T-cell (primary cell): ENCODE measurements around the gene RASA2. TPM values are rescaled to one million over a fixed set of nuclear protein-coding genes. Genes with fewer than 3 reads are reported as not detected.

ENCODE experiments used
- ATAC-seq, 4 experiments: fragments of 200-7000 bp in 3 of 4; fragments of 150-1000 bp in 1 of 4; cut with Tn5 transposase; replicated peaks in 1 of 4; 1 replicate in 3 of 4; 2 replicates in 1 of 4; pipeline ENCODE4 v1.10.0; 2021; ENCODE audit warnings: moderate library complexity in 3 of 4, mild to moderate bottlenecking in 2 of 4, moderate number of reproducible peaks in 1 of 4
- CTCF ChIA-PET, 2 donors: fragments of 300-600 bp; sonication (Branson Sonifier 250); formaldehyde crosslinking; loops; one replicate each; lab custom pipeline; 2022; ENCODE audit warnings: antibody characterized with exemption in 2 of 2; lab: Charles Lee
- POLR2A ChIA-PET, 2 donors: fragments of 300-600 bp; sonication (Branson Sonifier 250); formaldehyde crosslinking; loops; one replicate each; lab custom pipeline; 2022; ENCODE audit warnings: antibody characterized with exemption in 2 of 2; lab: Charles Lee
- DNase-seq, 35 experiments: peaks; one replicate each; pipeline versions ENCODE4 v3.0.0 to v3.0.0-alpha.2; 2013 to 2023
- H3K27ac ChIP-seq: one replicate; pipeline ENCODE4 v1.5.1; 2013; ENCODE audit warnings: low read length
- H3K27me3 ChIP-seq, 2 experiments: replicated peaks in 1 of 2; 1 replicate in 1 of 2; 2 replicates in 1 of 2; pipeline versions ENCODE4 v1.6.1 to v1.7.0; 2013; ENCODE audit warnings: low read length in 1 of 2, mixed read lengths in 1 of 2; ENCODE audit not compliant: control insufficient read depth in 2 of 2, insufficient read depth in 2 of 2; ENCODE audit errors: extremely low read depth in 1 of 2
- H3K36me3 ChIP-seq, 2 donors: 1 replicate in 1 of 2; 2 replicates in 1 of 2; pipeline versions ENCODE4 v1.6.1 to v1.7.0; 2013; ENCODE audit warnings: low read length in 1 of 2; ENCODE audit not compliant: control insufficient read depth in 2 of 2, insufficient read depth in 1 of 2; ENCODE audit errors: extremely low read depth in 1 of 2
- H3K4me1 ChIP-seq, 2 experiments: 1 replicate in 1 of 2; 2 replicates in 1 of 2; pipeline versions ENCODE4 v1.6.1 to v1.7.0; 2013; ENCODE audit warnings: low read length in 2 of 2, mixed read lengths in 1 of 2; ENCODE audit not compliant: insufficient read depth in 2 of 2, control insufficient read depth in 1 of 2; ENCODE audit errors: extremely low read depth in 1 of 2
- H3K4me3 ChIP-seq, 2 donors: 1 replicate in 1 of 2; 2 replicates in 1 of 2; pipeline versions ENCODE4 v1.5.1 to v1.7.0; 2013; ENCODE audit warnings: mild to moderate bottlenecking in 2 of 2, low read length in 1 of 2, moderate library complexity in 1 of 2; ENCODE audit not compliant: control insufficient read depth in 1 of 2; ENCODE audit errors: extremely low read depth in 1 of 2
- H3K9me3 ChIP-seq: 2 replicates; pipeline ENCODE4 v1.7.0; 2013
- H3K27ac Mint-ChIP-seq, 2 donors: one replicate each; pipeline ENCODE4 v1.8.0; 2020 to 2021; ENCODE audit warnings: mild to moderate bottlenecking in 2 of 2, mixed read lengths in 2 of 2
- H3K27me3 Mint-ChIP-seq, 2 donors: one replicate each; pipeline ENCODE4 v1.8.0; 2021 to 2022; ENCODE audit warnings: mixed read lengths in 2 of 2
- H3K36me3 Mint-ChIP-seq: one replicate; pipeline ENCODE4 v1.8.0; 2021; ENCODE audit warnings: mixed read lengths
- H3K4me1 Mint-ChIP-seq, 3 donors: one replicate each; pipeline ENCODE4 v1.8.0; 2020 to 2022; ENCODE audit warnings: mixed read lengths in 3 of 3, mild to moderate bottlenecking in 1 of 3
- H3K4me3 Mint-ChIP-seq, 3 donors: one replicate each; pipeline ENCODE4 v1.8.0; 2020 to 2022; ENCODE audit warnings: mild to moderate bottlenecking in 3 of 3, mixed read lengths in 3 of 3, moderate library complexity in 3 of 3
- H3K9me3 Mint-ChIP-seq, 3 donors: one replicate each; pipeline ENCODE4 v1.8.0; 2020 to 2022; ENCODE audit warnings: mixed read lengths in 3 of 3
- WGBS: methylation state at CpG from one replicate; pipeline ENCODE4 v1.1.5; 2013; ENCODE audit warnings: missing lambda C conversion rate; ENCODE audit not compliant: insufficient coverage; 5-methylcytosine and 5-hydroxymethylcytosine counted together
- total RNA-seq, 35 experiments: library from RNA in 6 of 35; stranded (reverse) in 6 of 35; fragments of 120-200 nt in 1 of 35; gene quantifications; one replicate each; pipeline versions ENCODE4 v1.2.1 to v1.2.4 and lab custom pipeline; 2013 to 2026

The RASA2 gene
- total RNA-seq, 5 donors from 2014 or later (not counting 1 experiment from before 2014, with no cell fraction given), result 52.7 to 80.0 (median 62.6) TPM

DNA sequence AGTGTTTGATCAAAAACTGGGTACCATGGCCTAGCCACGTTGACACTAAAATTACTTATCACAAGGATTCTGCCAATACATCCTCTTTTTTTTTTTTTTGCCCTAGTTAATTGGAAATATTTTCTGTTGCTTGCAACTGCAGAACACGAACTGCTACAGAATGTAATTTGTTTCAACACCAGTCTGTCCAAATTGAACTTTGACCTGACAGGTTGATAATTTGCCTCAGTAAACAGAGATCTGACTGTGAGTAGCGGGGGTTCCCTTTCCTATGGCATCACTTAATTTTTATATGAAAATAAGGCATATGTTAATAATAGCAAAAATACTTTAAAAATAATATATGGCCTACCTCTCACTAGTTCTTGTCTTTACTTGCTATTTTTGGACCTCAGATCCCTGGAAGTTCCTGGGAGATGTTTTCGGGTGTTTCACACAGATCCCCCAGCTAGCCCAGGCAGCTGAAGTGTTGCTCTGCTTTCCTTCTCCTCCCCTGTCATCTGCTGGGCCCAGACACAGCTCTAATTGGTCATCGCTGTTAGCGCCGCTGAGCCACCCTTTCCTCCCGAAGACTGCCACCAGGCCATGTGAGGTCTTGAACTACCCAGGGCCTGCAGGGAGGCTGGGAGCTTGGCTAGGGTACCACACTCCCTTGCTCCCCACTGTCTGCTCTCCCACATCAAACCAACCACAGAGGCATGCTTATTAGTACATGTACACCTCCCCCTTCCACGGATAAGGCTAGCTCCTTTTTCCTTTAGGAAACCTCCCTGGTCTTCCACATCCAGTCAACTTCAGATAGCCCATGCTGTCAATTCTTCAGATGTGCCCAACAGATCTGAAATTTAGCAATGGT, 161.5 kb downstream of the RASA2 start:
- POLR2A ChIA-PET, result no interaction called here

GRCh38 chr3:141649871-141650270, 163.0 kb downstream of the RASA2 start:
- H3K36me3 ChIP-seq, result no peaks in the 10 kb centered on the region
- CTCF ChIA-PET, result interaction anchor here in 1 of 2 donors (0.7 kb wide), 1 partner anchor 1675 kb away, joined by 3 read pairs; no protein-coding TSS in a partner anchor
- H3K4me3 ChIP-seq, result no peak overlapping the region
- Mint-ChIP-seq H3K4me3 (no peak overlapping the region), H3K4me1 (no peaks in the 10 kb centered on the region), H3K9me3 (no peaks in the 10 kb centered on the region), H3K27ac (no peak overlapping the region), H3K36me3 (no peaks in the 10 kb centered on the region), H3K27me3 (no peaks in the 10 kb centered on the region)
- ATAC-seq (no peak), DNase-seq (no peak)
- H3K9me3 ChIP-seq, result no peaks in the 10 kb centered on the region
- no peaks in the 10 kb centered on the region for H3K27me3 ChIP-seq
- no peak overlapping the region for H3K27ac ChIP-seq
- POLR2A ChIA-PET, result no interaction called here
- H3K4me1 ChIP-seq, result no peaks in the 10 kb centered on the region
- no CpG with 5 or more reads among the region's 3 CpGs for whole genome bisulfite sequencing

More for the DNA sequence above, 161.5 kb downstream of the RASA2 start:
- Histone ChIP-seq H3K4me3 (no peak overlapping the region), H3K9me3 (no peaks in the 10 kb centered on the region), H3K4me1 (no peaks in the 10 kb centered on the region), H3K27me3 (peaks cover 0 to 2% of the 10 kb centered on the region in 2 experiments), H3K27ac (no peak overlapping the region), H3K36me3 (no peaks in the 10 kb centered on the region)
- Mint-ChIP-seq H3K27ac (no peak overlapping the region), H3K27me3 (no peaks in the 10 kb centered on the region), H3K4me3 (no peak overlapping the region), H3K36me3 (no peaks in the 10 kb centered on the region), H3K9me3 (no peaks in the 10 kb centered on the region), H3K4me1 (no peaks in the 10 kb centered on the region)
- CTCF ChIA-PET, result interaction anchor here (0.6 kb wide), 3 partner anchors 22 to 629 kb away, joined by 3 to 4 read pairs (median 3); no protein-coding TSS in a partner anchor
- 75% methylated on average over 6 of the region's 9 CpGs for WGBS
- DNase-seq, result no peak
- no peak for ATAC-seq

DNA sequence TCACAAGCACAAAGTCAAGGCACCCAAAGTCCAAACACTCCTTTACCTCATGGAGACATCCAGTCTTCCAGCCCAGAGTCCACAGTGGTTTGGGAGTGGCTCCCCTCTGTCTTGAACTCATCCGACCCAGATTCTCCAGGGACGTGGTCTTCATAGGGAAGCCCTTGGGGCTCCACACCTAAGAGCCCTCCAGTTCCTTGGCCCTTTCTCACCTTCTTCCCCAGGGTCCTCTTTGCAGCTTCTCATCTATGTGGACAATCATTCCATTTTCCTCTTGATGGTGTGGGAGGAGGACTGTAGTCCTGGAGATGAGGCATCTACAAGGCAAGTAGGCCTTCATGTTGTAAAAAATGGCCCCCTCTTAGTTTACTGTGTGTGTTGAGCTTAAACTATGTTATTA, 164.0 kb downstream of the RASA2 start:
- H3K4me3 ChIP-seq, result no peak overlapping the region
- H3K4me3 Mint-ChIP-seq, result no peak overlapping the region
- H3K27me3 ChIP-seq, result peaks cover 0 to under 1% of the 10 kb centered on the region in 2 experiments
- DNase-seq (no peak), ATAC-seq (no peak)
- H3K4me1 Mint-ChIP-seq, result no peaks in the 10 kb centered on the region
- H3K9me3 Mint-ChIP-seq, result no peaks in the 10 kb centered on the region
- no peaks in the 10 kb centered on the region for H3K36me3 ChIP-seq
- H3K36me3 Mint-ChIP-seq, result no peaks in the 10 kb centered on the region
- H3K27ac Mint-ChIP-seq, result no peak overlapping the region
- WGBS, result no CpG with 5 or more reads among the region's 2 CpGs
- H3K9me3 ChIP-seq, result no peaks in the 10 kb centered on the region
- H3K27ac ChIP-seq, result no peak overlapping the region
- ChIA-PET CTCF (no interaction called here), POLR2A (no interaction called here)
- H3K4me1 ChIP-seq, result no peaks in the 10 kb centered on the region
- no peaks in the 10 kb centered on the region for H3K27me3 Mint-ChIP-seq

GRCh38 chr3:141651409-141651808, 164.6 kb downstream of the RASA2 start:
- no peaks in the 10 kb centered on the region for H3K4me1 ChIP-seq
- ATAC-seq, result no peak
- no peak for DNase-seq
- Mint-ChIP-seq H3K27ac (no peak overlapping the region), H3K9me3 (no peaks in the 10 kb centered on the region), H3K27me3 (peaks cover 1 to 3% of the 10 kb centered on the region in 2 donors), H3K4me1 (no peaks in the 10 kb centered on the region), H3K36me3 (no peaks in the 10 kb centered on the region), H3K4me3 (no peak overlapping the region)
- H3K36me3 ChIP-seq, result no peaks in the 10 kb centered on the region
- no peaks in the 10 kb centered on the region for H3K9me3 ChIP-seq
- 80% methylated on average over 1 of the region's 2 CpGs for WGBS
- H3K27me3 ChIP-seq, result peaks cover 0 to 3% of the 10 kb centered on the region in 2 experiments
- no peak overlapping the region for H3K27ac ChIP-seq
- POLR2A ChIA-PET, result no interaction called here
- CTCF ChIA-PET, result no interaction called here
- no peak overlapping the region for H3K4me3 ChIP-seq

DNA sequence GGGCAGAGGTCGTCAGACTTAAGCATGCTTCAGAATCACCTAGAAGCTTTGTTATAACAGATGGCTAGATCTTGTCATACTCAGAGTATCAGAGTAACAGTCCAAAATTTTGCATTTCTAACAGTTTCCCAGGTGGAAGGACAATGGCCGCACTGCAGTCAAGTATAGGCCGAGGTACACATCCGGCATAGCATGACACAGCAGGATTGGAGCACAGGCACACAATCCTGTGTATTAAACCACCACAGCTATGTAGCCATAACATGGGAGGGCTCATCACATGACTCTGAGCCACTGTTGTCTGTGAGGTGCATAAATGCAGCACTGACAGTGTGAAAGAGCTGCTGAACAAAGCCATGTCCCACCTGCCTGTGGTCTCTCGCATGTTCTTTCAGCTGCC, 165.5 kb downstream of the RASA2 start:
- Histone ChIP-seq H3K27me3 (peaks cover 0 to 6% of the 10 kb centered on the region in 2 experiments), H3K36me3 (no peaks in the 10 kb centered on the region), H3K9me3 (no peaks in the 10 kb centered on the region), H3K4me3 (no peak overlapping the region), H3K27ac (no peak overlapping the region), H3K4me1 (no peaks in the 10 kb centered on the region)
- Mint-ChIP-seq H3K27ac (no peak overlapping the region), H3K27me3 (peaks cover 6 to 11% of the 10 kb centered on the region in 2 donors), H3K4me1 (no peaks in the 10 kb centered on the region), H3K4me3 (no peak overlapping the region), H3K36me3 (no peaks in the 10 kb centered on the region), H3K9me3 (no peaks in the 10 kb centered on the region)
- 69% methylated on average over 4 of the region's 5 CpGs for WGBS
- ChIA-PET CTCF (no interaction called here), POLR2A (no interaction called here)
- ATAC-seq, result no peak
- DNase-seq, result no peak

DNA sequence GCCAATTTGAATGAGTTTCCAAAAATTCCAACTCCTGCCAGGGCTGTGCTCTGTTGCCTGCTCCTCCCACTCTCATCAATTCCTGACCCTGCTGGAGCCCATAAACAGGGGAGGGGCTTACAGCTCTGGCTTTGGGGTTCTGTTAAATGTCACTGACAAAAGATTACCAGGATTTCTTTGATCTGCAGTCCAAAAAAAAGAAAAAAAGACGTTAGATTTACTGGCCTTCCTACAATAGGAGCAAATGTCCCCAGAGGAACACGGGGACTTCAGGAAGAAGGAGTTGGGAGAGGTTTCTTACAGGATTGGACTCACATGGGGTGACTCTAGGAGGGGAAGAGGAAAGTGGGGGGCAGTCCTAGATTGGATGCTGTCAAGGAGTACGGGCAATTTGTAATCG, 167.0 kb downstream of the RASA2 start:
- Mint-ChIP-seq H3K4me3 (no peak overlapping the region), H3K27me3 (peaks cover 11 to 23% of the 10 kb centered on the region in 2 donors), H3K9me3 (no peaks in the 10 kb centered on the region), H3K27ac (no peak overlapping the region), H3K36me3 (no peaks in the 10 kb centered on the region), H3K4me1 (no peaks in the 10 kb centered on the region)
- WGBS, result 91% methylated on average over 4 of the region's 4 CpGs
- H3K9me3 ChIP-seq, result no peaks in the 10 kb centered on the region
- DNase-seq, result no peak
- no peak overlapping the region for H3K27ac ChIP-seq
- ChIA-PET CTCF (no interaction called here), POLR2A (no interaction called here)
- H3K36me3 ChIP-seq, result no peaks in the 10 kb centered on the region
- H3K4me3 ChIP-seq, result no peak overlapping the region
- peaks cover 5 to 16% of the 10 kb centered on the region in 2 experiments for H3K27me3 ChIP-seq
- no peaks in the 10 kb centered on the region for H3K4me1 ChIP-seq
- ATAC-seq, result no peak
